KMS-11 (cell line): ENCODE results near the gene SLC26A8.

Experiments
- H2AFZ ChIP-seq: fragments of 200-600 bp; sonication (generic); 2 replicates; pipeline ENCODE4 v1.6.1; 2016; ENCODE audit warnings: antibody characterized with exemption, mixed run types, low read depth
- H3K27ac ChIP-seq: fragments of 200-600 bp; sonication (generic); 2 replicates; pipeline ENCODE4 v1.6.1; 2016; ENCODE audit warnings: mild to moderate bottlenecking, mixed run types
- H3K27me3 ChIP-seq: fragments of 200-600 bp; sonication (generic); 2 replicates; pipeline ENCODE4 v1.6.1; 2017; ENCODE audit warnings: mild to moderate bottlenecking, low read depth, mixed run types, moderate library complexity; ENCODE audit not compliant: insufficient read depth
- H3K36me3 ChIP-seq: fragments of 200-600 bp; sonication (generic); 2 replicates; pipeline ENCODE4 v1.6.1; 2017; ENCODE audit warnings: mild to moderate bottlenecking, mixed run types; ENCODE audit not compliant: insufficient read depth
- H3K4me1 ChIP-seq: fragments of 200-600 bp; sonication (generic); 2 replicates; pipeline ENCODE4 v1.6.1; 2016; ENCODE audit warnings: mild to moderate bottlenecking, low read depth, mixed run types; ENCODE audit not compliant: poor library complexity, severe bottlenecking
- H3K4me2 ChIP-seq: fragments of 200-600 bp; sonication (generic); 2 replicates; pipeline ENCODE4 v1.7.0; 2016; ENCODE audit warnings: mild to moderate bottlenecking, mixed run types
- H3K4me3 ChIP-seq: fragments of 200-600 bp; sonication (generic); IDR thresholded peaks from 2 replicates; pipeline ENCODE4 v1.6.1; 2017; ENCODE audit warnings: low read depth, low read length, mixed read lengths; ENCODE audit not compliant: insufficient read depth
- H3K79me2 ChIP-seq: fragments of 200-600 bp; sonication (generic); 2 replicates; pipeline ENCODE4 v1.6.1; 2016; ENCODE audit warnings: low read depth, mixed run types; ENCODE audit not compliant: insufficient read depth
- H3K9ac ChIP-seq: fragments of 200-600 bp; sonication (generic); 2 replicates; pipeline ENCODE4 v1.6.1; 2016; ENCODE audit warnings: mild to moderate bottlenecking, mixed run types
- H4K20me1 ChIP-seq: fragments of 200-600 bp; sonication (generic); 2 replicates; pipeline ENCODE4 v1.6.1; 2016; ENCODE audit warnings: mild to moderate bottlenecking, mixed run types; ENCODE audit not compliant: insufficient read depth
- CTCF ChIP-seq: fragments of 200-600 bp; sonication (generic); conservative IDR thresholded peaks from 2 replicates; pipeline ENCODE4 v1.6.1; 2017; ENCODE audit warnings: low read depth, mild to moderate bottlenecking, antibody characterized with exemption, low read length, moderate library complexity, mixed read lengths

Gene SLC26A8

GRCh38 chr6:36025932-36026327 lies 1.5 kb upstream of the SLC26A8 start:
- no peak for TF ChIP-seq CTCF
- Histone ChIP-seq H3K4me1 (peaks cover 12% of the 10 kb centered on the region), H3K79me2 (peaks cover 31% of the 10 kb centered on the region), H3K27ac (no peak overlapping the region), H3K4me2 (no peak overlapping the region), H3K36me3 (no peaks in the 10 kb centered on the region), H3K4me3 (no peak overlapping the region), H3K27me3 (no peaks in the 10 kb centered on the region), H3K9ac (no peak overlapping the region), H2AFZ (no peak overlapping the region), H4K20me1 (no peaks in the 10 kb centered on the region; the same call in 1 of the 2 replicates)

GRCh38 chr6:36025260-36025931 lies 955 bp upstream of the SLC26A8 start:
- H3K4me2 ChIP-seq = no peak overlapping the region
- H3K27me3 ChIP-seq = no peaks in the 10 kb centered on the region
- peaks cover 25% of the 10 kb centered on the region for H3K79me2 ChIP-seq
- TF ChIP-seq CTCF = no peak
- peaks cover 12% of the 10 kb centered on the region for H3K4me1 ChIP-seq
- H3K36me3 ChIP-seq = no peaks in the 10 kb centered on the region
- H4K20me1 ChIP-seq = no peaks in the 10 kb centered on the region; the same call in 1 of the 2 replicates
- H2AFZ ChIP-seq = no peak overlapping the region
- H3K9ac ChIP-seq = no peak overlapping the region
- no peak overlapping the region for H3K27ac ChIP-seq
- no peak overlapping the region for H3K4me3 ChIP-seq

- H3K27me3 ChIP-seq = no peaks in the 10 kb centered on the region
- H3K4me1 ChIP-seq = no peaks in the 10 kb centered on the region
- no peak overlapping the region for H3K4me3 ChIP-seq
- no peak overlapping the region for H2AFZ ChIP-seq
- TF ChIP-seq CTCF = no peak
- H4K20me1 ChIP-seq = no peaks in the 10 kb centered on the region
- H3K79me2 ChIP-seq = no peaks in the 10 kb centered on the region
- no peak overlapping the region for H3K4me2 ChIP-seq
- no peaks in the 10 kb centered on the region for H3K36me3 ChIP-seq
- no peak overlapping the region for H3K27ac ChIP-seq
- no peak overlapping the region for H3K9ac ChIP-seq
These were observed 4.3 kb downstream of the SLC26A8 start for GRCh38 chr6:36020154-36020553.

GRCh38 chr6:36019167-36019566 lies 5.3 kb downstream of the SLC26A8 start:
- Histone ChIP-seq H3K9ac (no peak overlapping the region), H3K4me2 (no peak overlapping the region), H3K36me3 (no peaks in the 10 kb centered on the region), H3K4me1 (no peaks in the 10 kb centered on the region), H3K27ac (no peak overlapping the region), H3K79me2 (no peaks in the 10 kb centered on the region), H3K4me3 (no peak overlapping the region), H4K20me1 (no peaks in the 10 kb centered on the region), H3K27me3 (no peaks in the 10 kb centered on the region), H2AFZ (no peak overlapping the region)
- no peak for TF ChIP-seq CTCF
